ENCODE results near the gene SEPTIN8. TPM values are rescaled to one million over a fixed set of nuclear protein-coding genes. Genes with fewer than 3 reads are reported as not detected.

The SEPTIN8 gene, protein sequence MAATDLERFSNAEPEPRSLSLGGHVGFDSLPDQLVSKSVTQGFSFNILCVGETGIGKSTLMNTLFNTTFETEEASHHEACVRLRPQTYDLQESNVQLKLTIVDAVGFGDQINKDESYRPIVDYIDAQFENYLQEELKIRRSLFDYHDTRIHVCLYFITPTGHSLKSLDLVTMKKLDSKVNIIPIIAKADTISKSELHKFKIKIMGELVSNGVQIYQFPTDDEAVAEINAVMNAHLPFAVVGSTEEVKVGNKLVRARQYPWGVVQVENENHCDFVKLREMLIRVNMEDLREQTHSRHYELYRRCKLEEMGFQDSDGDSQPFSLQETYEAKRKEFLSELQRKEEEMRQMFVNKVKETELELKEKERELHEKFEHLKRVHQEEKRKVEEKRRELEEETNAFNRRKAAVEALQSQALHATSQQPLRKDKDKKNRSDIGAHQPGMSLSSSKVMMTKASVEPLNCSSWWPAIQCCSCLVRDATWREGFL
- total RNA-seq: 86.0 to 128 TPM (median 127 TPM) in 3 replicates
- long read RNA-seq, full-length matches to known transcripts: 125 of 205 reads
- long read RNA-seq, partial matches to known transcripts: 16 of 205 reads
- long read RNA-seq, other reads (novel, unspliced or antisense): 64 of 205 reads

DNA sequence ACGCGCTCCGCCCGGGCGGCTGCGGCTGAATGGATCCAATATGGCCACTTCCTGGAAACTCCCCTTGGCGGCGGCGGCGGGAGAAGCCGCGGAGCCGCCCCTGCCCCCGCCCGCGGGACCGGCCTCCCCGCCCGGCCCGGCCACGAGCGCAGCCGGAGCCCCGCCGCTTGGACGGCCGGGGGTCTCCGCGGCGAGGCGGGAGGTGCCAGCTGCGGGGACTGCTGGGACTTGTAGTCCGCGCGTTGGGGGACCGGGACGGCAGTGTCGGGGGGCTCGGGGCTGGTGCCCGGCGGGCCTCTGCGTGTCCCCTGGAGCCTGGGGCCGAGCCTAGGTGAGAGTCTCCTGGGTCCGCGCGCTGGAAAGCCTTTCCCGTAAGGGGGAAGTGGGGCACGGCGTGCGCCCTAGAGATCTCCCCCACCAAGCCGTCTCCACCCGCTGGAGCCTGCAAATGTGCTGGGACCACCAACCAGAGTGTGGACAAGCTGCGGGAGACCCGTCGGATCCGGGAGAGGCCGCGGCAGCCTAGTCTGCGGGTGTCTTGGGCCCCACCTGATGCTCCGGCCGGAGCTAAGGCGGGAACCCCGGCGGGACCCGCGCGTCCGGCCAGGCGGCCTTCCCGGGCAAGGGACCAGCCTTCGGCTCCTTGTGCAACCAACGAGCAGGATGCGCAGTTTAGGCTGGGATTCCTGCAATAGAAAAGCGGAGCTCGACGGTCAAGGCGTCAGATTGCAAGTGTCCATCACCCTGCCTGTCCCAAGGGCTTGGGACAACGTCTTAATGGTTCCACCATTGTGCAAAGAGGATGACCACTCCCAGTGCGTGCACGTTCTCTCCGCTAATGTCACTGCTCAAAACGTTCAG is at the start of gene SEPTIN8:
SEPTIN8 (minus strand) TSS at position 31 of the 861 bp plus-strand sequence. CDS start 102 bp downstream, outside the sequence.
- no peaks in the 10 kb centered on the region for H3K9me3 Mint-ChIP-seq (ENCODE audit: low read depth)
- peaks cover 3% of the 10 kb centered on the region for H3K27me3 Mint-ChIP-seq (ENCODE audit: low read depth)
- peaks cover 54% of the 10 kb centered on the region for H3K4me1 Mint-ChIP-seq (ENCODE audit: low read depth)
- DNase-seq (ENCODE audit: low spot score): no peak
- TF ChIP-seq, protein P1, sequence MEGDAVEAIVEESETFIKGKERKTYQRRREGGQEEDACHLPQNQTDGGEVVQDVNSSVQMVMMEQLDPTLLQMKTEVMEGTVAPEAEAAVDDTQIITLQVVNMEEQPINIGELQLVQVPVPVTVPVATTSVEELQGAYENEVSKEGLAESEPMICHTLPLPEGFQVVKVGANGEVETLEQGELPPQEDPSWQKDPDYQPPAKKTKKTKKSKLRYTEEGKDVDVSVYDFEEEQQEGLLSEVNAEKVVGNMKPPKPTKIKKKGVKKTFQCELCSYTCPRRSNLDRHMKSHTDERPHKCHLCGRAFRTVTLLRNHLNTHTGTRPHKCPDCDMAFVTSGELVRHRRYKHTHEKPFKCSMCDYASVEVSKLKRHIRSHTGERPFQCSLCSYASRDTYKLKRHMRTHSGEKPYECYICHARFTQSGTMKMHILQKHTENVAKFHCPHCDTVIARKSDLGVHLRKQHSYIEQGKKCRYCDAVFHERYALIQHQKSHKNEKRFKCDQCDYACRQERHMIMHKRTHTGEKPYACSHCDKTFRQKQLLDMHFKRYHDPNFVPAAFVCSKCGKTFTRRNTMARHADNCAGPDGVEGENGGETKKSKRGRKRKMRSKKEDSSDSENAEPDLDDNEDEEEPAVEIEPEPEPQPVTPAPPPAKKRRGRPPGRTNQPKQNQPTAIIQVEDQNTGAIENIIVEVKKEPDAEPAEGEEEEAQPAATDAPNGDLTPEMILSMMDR (IDR thresholded peaks at IDR 0.05): no peak
- peak within 1 kb of the TSS; percentile 89 for H3K27ac Mint-ChIP-seq (ENCODE audit: unreplicated experiment)
- no peaks in the 10 kb centered on the region for H3K36me3 Mint-ChIP-seq (ENCODE audit: low read depth)
- peak within 1 kb of the TSS; percentile 80 for H3K4me3 Mint-ChIP-seq (ENCODE audit: unreplicated experiment)

DNA sequence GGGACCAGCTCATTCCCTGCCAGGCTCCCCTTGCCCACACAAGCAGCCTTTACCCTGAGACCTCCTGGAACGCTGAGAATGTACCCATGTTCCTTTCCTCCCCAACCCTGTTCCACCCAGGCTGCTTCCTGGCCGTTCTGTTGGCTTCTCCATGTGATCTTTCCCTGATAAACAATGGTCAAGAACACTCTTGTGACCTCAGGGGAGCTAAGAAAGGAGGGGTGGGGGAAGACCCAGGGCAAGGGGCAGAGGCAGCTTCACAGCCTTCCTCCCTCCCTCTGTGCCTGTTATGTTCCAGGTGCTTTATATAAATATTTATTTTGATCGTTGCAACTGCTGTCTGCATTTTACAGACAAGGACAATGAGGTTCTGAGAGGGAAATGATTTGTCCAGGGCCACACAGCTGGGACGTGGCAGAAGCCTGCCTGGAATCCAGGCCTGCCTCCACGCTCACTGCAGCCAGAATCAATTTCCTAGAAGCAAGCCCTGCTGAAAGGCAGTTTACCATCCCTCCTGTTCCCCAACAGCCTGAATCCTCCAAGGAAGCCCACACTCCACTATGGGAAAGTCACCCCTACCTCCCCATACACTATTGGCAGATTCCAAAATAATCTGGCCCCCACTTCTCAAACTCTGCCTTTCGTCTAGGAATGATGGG is 49.5 kb upstream of the SEPTIN8 start:
- H3K27ac Mint-ChIP-seq (ENCODE audit: unreplicated experiment): no peak overlapping the region
- H3K9me3 Mint-ChIP-seq (ENCODE audit: low read depth): no peaks in the 10 kb centered on the region
- no peak for DNase-seq (ENCODE audit: low spot score)
- peaks cover 17% of the 10 kb centered on the region for H3K4me1 Mint-ChIP-seq (ENCODE audit: low read depth)
- H3K27me3 Mint-ChIP-seq (ENCODE audit: low read depth): no peaks in the 10 kb centered on the region
- H3K36me3 Mint-ChIP-seq (ENCODE audit: low read depth): no peaks in the 10 kb centered on the region
- no peak overlapping the region for H3K4me3 Mint-ChIP-seq (ENCODE audit: unreplicated experiment)
- TF ChIP-seq, protein P1 (IDR thresholded peaks at IDR 0.05): no peak

DNA sequence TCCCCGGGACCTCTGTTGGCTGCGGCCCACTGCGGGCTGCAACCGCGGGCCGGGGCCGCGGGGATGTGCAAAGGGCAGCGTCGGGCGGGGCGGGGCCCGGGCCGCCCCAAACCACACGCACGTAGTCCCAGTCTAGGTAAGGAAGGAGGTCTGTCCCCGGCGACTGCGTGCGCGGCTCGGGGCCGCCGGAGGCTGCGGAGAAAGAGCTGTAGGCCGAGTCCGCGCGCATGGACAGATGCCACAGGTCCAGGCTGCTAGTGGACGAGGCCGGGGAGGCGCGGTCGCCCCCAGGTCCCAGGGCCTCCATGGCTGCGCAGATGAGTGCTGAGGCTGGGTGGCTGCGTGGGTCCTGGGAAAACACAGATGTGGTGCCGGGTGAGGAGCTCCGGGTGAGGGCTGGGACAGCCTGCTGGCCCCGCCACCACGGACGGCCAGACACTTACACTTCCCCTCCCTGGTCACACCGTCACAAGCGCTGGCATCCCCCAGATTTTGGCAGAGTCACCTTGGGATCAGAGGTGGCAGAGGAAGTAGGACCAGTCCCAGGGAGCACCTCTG is 48.9 kb upstream of the SEPTIN8 start:
- TF ChIP-seq, protein P1 (IDR thresholded peaks at IDR 0.05): no peak
- no peak for DNase-seq (ENCODE audit: low spot score)
- peaks cover 12% of the 10 kb centered on the region for H3K4me1 Mint-ChIP-seq (ENCODE audit: low read depth)
- H3K4me3 Mint-ChIP-seq (ENCODE audit: unreplicated experiment): no peak overlapping the region
- H3K36me3 Mint-ChIP-seq (ENCODE audit: low read depth): no peaks in the 10 kb centered on the region
- H3K27me3 Mint-ChIP-seq (ENCODE audit: low read depth): no peaks in the 10 kb centered on the region
- no peak overlapping the region for H3K27ac Mint-ChIP-seq (ENCODE audit: unreplicated experiment)
- H3K9me3 Mint-ChIP-seq (ENCODE audit: low read depth): no peaks in the 10 kb centered on the region

DNA sequence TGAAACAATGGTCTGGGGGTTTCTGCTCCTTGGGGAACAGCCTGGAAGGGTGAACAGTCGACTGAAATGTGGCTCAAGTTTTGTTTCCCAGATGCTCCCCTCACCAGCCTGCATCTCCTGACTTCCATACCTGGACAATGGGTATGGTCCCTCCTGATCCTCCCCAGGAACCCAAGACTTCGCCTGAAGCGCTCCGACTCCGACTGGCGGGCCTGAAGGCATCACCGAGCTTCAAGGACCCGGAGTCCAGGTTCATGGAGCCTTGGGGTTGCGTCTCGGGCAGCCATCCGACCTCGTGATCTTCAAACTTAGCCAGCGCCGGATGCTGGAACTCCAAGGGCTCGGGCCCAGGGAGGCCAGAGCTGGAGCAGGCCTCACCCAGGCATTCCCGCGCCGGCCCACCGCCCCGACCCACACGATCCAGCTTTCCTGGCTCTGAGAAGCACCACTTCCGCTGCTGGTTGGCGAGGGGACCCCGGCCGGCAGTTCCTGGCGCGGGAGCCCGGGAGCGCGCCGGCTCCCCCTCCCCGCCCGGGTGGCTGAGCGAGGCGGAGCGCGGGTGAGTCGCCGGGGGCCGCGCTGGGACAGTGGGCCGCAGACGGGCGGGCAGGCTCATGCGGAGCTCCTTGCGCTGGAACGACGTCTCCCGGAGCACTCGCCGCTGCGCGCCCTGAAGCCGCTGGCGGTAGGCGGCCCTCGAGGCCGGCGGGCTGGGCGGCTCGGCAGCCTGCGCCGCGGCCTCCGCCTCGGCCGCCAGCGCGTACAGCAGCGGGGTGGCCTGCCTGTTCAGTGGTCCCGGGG is 48.2 kb upstream of the SEPTIN8 start:
- no peaks in the 10 kb centered on the region for H3K27me3 Mint-ChIP-seq (ENCODE audit: low read depth)
- TF ChIP-seq, protein P1 (IDR thresholded peaks at IDR 0.05): no peak
- H3K27ac Mint-ChIP-seq (ENCODE audit: unreplicated experiment): no peak overlapping the region
- no peak overlapping the region for H3K4me3 Mint-ChIP-seq (ENCODE audit: unreplicated experiment)
- no peaks in the 10 kb centered on the region for H3K36me3 Mint-ChIP-seq (ENCODE audit: low read depth)
- H3K9me3 Mint-ChIP-seq (ENCODE audit: low read depth): no peaks in the 10 kb centered on the region
- DNase-seq (ENCODE audit: low spot score): no peak
- H3K4me1 Mint-ChIP-seq (ENCODE audit: low read depth): peaks cover 14% of the 10 kb centered on the region
